Left hindlimb (tissue), 1 donor: Measurements from ENCODE around the gene STK38L.

Source experiments
- DNase-seq: peaks from one replicate; pipeline ENCODE4 v3.0.0-alpha.2; 2018

STK38L gene

GRCh38 chr12:27280412-27280811 lies 36.3 kb downstream of the STK38L start:
- no peak for DNase-seq

DNA sequence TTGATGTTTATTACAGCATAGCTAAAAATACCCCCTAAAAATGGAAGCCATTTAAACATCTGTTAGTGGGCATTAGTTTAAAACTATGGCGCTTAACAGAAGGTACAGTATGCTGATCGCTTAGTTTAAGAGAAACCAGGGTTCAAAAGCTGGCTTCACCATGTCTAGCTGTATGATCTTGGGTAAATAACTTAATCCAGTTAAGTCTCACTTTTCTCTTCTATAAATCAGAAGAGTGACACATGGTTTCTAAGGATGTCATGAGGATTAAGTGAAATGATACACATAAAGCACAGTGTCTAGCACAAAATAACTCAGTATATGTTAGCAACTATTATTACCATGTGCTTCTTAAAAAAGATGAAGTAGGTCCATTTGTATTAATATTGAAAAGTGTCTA lies 38.7 kb downstream of the STK38L start:
- no peak for DNase-seq

GRCh38 chr12:27284021-27284420 lies 39.9 kb downstream of the STK38L start:
- DNase-seq: no peak

- no peak for DNase-seq
These were observed 40.7 kb downstream of the STK38L start for GRCh38 chr12:27284751-27285150.

DNA sequence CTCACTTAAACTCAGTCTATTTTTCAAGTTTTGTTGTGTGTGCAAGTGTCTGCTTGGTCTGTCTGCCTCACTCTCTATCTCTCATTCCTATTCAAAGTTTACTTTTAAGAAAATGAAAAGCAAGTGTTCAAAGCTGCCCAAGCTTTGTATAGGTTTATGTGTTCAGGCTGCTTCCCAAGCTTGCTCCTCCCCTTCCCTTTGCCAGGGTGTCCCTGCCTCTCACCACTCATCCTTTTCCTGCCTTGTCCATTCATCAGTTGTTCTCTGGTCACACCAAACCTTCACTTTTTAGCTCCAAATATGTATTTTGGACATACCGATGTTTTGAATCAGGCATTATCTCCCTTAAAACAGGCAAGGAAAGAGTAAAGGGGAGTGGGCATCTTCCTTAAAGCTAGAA lies 41.3 kb downstream of the STK38L start:
- DNase-seq: no peak

- no peak for DNase-seq
These were observed 45.3 kb downstream of the STK38L start for GRCh38 chr12:27289414-27289813.

- DNase-seq: no peak
These were observed 46.5 kb downstream of the STK38L start for GRCh38 chr12:27290501-27291168.

DNA sequence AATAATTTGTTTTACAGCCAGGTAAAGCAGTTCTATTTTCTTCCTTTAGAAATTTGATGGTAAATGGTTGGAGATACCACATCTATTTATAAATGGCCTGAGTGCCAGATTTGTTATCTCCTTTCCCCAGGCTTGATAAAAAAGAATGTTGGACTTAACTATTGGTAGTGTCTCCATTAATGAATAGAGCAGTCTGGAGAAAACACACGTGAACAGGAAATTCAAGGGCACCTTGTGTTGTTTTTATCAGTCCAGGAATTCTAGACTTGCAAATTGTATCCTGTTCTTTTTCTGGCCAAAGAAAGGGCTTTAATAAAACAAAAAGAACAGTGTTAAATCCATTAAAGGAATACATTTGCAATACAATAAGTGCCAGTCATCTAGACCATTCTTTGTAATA lies 47.8 kb downstream of the STK38L start:
- DNase-seq: no peak

DNA sequence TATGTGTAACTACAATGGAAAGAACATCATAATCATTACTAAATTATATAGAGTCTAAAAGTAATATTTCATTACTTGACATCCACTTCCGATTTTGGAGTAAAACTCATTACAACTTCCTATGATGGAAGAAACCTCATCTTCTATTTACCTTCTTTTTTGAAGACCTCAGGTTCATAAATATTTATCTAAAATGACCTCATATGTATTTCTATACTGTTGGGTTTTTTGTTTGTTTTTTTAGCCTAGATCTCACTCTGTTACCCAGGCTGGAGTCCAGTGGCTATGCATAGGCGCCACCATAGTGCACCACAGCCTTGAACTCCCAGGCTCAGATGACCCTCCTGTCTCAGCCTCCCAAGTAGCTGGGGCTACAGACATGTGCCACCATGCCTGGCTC lies 48.6 kb downstream of the STK38L start:
- DNase-seq: no peak

GRCh38 chr12:27293463-27293862 lies 49.4 kb downstream of the STK38L start:
- no peak for DNase-seq

DNA sequence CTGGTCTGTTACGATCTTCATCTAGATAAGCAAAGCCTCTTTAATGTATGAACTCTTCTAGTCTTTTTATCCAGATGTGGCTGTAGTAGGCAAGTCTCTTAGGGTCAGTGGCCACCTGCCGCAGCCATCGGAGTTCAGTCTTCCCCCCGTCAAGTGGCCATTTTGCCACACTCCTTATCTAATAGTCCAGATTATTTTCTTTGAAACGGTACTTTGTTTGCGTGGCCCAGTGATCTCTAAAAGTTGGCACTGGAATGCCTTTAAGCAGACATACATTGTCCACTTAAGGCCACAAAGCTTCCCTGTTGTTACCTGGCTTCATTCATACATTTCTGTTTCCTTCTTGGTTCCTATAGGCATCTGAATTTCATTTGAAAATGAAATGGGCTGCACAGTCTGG lies 52.6 kb downstream of the STK38L start:
- no peak for DNase-seq

GRCh38 chr12:27297566-27297965 lies 53.5 kb downstream of the STK38L start:
- DNase-seq: no peak

DNA sequence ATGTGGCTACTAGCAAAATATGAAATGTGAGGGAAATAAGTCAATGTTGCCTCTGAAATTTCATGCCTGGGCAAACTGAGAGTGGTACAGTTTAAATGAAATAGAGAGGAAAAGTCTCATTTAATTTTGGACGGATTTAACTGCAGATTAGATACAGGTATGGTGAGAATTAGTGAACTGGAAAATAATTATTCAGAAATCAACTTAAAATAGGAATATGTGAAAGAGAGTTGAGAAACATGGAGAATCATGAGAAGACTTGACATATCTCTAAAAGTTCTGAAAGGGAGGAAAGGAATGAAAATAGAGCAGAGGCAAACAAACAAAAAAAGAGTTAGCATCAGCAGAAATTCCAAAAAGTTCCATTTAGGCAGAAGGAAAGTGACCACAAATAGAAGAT lies 55.0 kb downstream of the STK38L start:
- DNase-seq: no peak

DNA sequence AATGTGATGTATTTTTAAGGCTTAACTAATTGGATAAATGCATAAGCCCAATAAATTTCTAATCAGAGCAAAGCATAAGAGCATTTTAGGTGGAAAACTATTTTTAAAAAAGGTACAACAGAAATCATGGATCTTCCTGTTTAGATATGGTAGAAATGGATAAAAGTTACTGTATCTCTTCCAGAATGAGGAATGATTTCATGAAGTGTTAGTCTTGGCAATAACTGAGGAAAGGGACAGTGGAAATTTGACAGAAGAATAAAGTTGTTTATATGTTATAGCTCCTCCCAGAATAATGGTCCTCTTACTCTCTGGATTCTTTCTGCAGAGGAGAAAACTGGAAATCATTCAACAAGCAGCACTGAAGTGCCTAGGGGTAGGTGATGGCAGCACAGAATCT lies 56.1 kb downstream of the STK38L start:
- no peak for DNase-seq

DNA sequence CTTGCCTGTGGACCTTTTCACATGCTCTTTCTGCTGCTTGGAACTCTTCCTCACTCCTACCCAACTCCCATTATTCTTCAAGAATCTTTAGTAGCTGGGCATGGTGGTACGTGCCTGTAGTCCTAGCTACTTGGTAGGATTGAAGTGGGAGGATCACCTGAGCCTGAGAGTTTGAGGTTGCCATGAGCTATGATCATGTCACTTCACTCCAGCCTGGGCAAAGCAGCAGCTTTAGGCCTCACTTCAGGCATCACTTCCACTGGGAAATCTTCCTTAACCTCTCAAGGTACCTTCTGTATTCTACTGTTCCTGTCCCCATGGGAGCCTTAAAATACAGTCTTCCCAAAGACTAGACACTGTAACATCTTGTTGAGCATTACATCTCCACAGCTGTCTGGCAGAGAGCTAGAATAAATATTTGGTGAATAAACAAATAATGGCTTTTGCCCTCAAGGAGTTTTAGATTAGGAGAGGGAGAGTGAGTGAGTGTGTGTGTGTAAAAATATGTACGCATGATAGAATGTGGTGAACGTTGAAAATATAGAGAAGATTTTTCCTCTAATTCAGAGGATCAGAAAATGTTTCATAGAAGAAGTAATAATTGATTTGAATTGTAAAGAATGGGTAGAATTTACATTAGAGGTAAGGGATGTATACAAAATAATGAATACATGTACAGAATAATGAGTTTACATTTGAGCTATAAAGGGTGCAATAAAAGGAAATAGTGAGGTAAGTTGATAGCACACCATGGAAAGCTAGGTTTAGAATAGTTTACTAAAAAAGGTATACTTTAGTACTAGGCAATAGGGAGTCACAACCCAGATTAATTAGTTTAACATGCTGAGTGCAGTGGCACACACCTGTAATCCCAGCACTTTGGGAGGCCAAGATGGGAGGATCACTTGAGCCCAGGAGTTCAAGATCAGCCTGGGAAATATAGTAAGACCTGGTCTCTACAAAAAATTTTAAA lies 59.3 kb downstream of the STK38L start:
- no peak for DNase-seq

GRCh38 chr12:27304856-27305255 lies 60.8 kb downstream of the STK38L start:
- no peak for DNase-seq

DNA sequence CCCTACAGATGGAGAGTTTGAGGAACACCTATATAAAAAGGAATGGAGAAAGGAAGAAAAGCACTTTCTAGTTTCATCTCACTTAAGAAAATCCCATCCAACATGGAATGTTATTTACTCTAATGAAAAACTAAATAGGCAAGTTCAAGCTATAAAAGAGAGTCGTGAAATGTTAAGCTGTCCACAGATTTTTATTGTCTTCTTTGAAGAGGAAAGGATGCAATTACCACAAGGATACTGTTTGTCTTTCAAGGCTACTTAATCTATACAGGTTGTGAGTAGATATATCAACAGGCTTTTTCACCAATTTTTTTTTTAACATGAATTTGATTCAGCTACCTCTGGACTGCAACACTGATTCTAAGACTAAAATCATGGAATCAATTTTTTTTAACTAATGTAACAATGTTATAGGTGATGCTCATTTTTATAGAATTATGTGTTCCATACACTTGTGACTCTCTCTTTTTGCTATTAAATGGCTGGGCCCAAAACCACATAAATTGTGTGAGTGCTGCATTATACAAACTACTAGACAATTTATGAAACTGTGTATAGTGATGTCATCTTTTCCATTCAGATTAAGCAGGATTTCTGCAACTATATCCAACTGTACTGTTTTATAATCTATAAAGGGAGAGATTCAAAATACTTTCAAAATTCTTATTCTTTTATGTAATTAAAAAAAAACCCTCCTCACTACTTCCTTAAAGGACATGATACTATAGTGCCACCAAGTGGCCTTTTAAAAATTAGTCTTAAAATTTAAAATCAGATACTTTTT lies 61.8 kb downstream of the STK38L start:
- no peak for DNase-seq

GRCh38 chr12:27309293-27309994 lies 65.4 kb downstream of the STK38L start:
- DNase-seq: no peak

GRCh38 chr12:27309995-27310315 lies 65.9 kb downstream of the STK38L start:
- no peak for DNase-seq

DNA sequence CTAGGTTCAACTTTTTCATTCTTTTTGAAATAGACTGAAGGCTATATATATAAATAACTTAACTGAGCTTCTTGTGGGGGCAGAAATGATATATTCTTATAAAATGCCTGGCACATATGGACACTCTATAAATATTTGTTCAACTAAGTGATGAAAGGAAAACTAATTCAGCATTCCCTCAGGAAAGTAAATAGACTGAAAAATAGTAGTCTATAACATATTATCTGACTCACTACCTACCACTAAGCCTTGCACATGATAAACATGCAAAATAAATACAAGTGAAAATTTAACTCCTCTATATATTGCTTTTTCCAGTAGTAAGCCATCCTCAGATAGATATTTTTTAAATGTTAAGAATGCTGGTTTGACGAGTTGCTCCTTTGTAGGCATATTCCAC lies 72.9 kb downstream of the STK38L start:
- no peak for DNase-seq

GRCh38 chr12:27319409-27319808 lies 75.3 kb downstream of the STK38L start:
- no peak for DNase-seq

DNA sequence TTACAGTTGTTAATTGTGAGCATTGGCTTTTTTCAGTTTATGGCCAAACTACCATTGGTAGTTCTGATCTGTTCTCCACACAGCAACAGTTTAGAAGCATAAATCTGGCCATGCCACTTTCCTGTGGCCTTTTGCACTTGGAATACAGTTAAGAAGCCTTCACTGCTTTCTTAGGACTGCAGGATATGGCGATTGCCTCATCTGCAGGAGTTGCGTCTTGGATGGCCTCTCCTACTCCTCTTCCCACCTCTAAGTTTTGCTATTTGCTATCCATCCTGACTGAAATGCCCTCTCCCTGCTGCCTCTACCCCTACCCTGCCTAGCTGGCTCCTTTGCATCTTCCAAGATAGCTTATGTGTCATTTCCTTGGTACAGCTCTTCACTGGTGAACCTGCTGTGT lies 75.8 kb downstream of the STK38L start:
- no peak for DNase-seq

DNA sequence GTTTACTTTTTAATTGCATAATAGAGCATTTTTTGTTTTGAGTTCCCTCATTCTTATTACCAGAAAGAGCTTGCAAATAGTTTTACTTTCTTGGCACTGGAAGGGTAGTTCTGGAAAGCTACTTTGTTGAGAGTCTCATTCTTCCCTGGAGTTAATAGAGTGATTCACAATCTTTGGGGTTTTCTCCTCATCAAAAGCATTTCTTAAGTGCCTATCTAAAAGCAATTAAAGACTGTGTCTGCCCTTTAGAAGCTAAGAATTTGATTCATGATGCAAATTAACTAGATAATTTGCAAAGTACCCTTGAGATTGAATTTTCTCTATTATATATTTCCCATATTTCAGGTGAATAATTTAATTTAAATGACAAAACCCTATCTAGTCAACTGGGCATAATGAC lies 80.4 kb downstream of the STK38L start:
- no peak for DNase-seq
